NOMO-1 (cell line): Measurements from ENCODE around the gene TACR3.
"Not testable (repeated sequence)": the region's sequence is repeated elsewhere in the genome, so short reads cannot be mapped to it uniquely, and the experiment has no call there.

Experiments
- DNase-seq, 2 experiments: peaks; one replicate each; lab custom pipeline; 2025; ENCODE audit not compliant: unreplicated experiment in 2 of 2; lab: John Stamatoyannopoulos, UW

The TACR3 gene, protein sequence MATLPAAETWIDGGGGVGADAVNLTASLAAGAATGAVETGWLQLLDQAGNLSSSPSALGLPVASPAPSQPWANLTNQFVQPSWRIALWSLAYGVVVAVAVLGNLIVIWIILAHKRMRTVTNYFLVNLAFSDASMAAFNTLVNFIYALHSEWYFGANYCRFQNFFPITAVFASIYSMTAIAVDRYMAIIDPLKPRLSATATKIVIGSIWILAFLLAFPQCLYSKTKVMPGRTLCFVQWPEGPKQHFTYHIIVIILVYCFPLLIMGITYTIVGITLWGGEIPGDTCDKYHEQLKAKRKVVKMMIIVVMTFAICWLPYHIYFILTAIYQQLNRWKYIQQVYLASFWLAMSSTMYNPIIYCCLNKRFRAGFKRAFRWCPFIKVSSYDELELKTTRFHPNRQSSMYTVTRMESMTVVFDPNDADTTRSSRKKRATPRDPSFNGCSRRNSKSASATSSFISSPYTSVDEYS

DNA sequence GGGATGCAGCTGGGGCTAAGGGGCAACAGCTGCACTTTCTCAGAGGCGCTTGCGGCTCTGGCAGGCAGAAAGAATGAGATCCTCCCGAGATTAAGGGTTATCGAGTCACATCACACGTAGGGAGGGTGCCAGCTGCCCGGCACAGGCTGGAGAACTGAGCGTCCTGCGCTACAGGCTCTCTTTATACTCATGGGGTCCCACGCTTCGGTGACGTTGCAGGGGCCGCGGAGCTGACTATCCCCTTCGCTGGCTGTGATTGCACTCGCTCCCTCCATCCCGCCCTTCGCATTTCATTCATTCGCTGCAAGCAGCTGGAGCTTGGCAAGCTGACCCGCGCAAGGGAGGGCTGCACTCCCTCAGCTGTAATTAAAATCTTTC is at the start of gene TACR3:
TSS of gene TACR3 (minus strand) at position 156 of the 378 bp plus-strand sequence. CDS start 310 bp downstream, outside the sequence.
- no peak for DNase-seq

DNA sequence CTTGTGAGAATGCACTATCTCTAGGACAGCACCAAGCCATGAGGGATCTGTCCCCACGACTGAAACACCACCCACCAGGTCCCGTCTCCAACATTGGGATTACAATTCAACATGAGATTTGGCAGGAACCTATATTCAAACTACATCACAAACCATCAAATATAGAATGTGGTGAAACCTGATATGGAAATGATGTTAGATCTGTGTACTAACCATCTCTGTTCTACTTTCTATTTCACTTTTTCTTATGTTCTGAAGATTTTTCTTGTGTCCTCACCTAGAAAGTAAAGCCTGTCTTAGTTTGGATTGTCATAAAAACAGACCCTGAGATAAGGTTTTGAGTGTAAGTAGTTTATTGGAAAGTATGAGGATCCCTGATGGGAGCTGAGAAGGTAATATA is 37.8 kb upstream of the TACR3 start:
- DNase-seq = no peak

DNA sequence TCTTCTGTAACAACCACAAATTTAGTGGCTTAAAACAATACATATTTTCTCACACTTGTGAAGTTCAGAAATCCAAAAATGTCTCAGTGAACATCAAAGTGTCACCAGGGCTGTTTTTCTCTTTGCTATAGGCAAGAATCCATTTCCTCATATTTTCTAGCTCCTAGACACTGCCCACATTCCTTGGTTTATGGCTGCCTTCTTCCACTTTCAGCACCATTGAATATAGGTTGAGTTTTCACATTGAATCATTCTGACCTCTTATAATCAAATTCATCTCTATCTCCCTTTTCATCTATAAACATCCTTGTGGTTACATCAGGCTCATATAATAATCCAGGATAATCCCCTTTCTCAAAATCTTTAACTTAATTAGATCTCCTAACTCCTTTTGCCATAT is 37.0 kb upstream of the TACR3 start:
- DNase-seq = no peak

DNA sequence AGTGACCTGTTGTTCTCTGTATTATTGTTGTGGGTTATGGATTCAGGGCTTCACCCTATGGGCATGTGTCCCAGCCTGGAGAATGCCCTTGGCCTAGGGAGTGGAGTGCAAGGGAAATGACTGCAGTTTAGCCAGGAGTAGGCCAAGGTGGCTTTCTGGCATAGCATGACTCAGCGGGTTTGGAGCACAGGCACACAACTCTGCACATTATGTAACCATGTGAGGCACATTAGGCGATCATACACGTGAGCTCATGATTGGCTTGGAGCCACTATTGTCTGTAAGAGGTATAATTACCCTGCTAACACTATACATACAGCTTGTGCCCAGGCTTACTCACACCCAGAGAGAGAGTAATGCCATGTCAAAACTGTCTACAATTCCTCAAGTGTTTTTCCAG is 35.1 kb upstream of the TACR3 start:
- no peak for DNase-seq

DNA sequence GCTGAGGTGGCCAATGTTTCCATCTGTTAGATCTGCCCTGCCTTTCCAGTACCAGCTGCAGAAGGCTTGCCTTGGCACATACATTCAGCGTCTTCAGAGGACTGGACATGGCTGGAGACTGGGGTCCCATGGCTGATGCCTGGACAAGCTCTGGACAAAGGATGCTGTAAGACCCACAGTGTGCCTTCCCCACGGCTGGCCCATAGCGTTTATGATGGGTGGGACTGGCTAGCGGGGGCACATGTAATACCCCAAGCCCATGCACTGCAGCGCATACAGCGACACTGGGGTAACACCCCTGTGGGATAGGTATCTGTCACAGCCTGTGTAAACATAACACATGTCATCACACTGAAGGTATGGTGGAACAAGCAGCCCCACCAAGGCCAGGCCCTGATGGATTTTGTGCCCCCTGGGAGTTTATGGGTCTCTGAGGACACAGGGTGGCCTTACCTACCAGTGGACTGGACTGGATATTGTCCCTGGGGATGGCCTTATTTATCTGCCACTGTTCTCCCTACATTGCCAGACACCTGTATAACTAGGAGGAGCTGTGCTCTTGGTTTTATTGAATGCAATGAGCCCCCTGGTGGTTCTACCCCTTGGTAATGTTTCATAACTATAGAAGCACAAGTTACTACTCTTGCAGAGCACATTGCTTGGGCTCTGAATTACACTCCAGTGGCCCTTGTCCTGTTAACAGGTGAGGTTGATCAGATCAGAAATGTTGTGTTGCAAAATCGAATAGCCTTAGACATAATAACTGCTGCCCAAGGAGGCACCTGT is 34.3 kb upstream of the TACR3 start:
- no peak for DNase-seq

DNA sequence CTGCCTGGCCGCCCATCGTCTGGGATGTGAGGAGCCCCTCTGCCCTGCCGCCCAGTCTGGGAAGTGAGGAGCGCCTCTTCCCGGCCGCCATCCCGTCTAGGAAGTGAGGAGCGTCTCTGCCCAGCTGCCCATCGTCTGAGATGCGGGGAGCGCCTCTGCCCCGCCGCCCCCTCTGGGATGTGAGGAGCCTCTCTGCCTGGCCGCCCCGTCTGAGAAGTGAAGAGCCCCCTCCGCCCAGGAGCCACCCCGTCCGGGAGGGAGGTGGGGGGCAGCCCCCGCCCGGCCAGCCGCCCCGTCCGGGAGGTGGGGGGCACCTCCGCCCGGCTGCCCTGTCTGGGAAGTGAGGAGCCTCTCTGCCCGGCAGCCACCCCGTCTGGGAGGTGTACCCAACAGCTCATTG is 3.4 kb upstream of the TACR3 start:
- DNase-seq = not testable (repeated sequence)

DNA sequence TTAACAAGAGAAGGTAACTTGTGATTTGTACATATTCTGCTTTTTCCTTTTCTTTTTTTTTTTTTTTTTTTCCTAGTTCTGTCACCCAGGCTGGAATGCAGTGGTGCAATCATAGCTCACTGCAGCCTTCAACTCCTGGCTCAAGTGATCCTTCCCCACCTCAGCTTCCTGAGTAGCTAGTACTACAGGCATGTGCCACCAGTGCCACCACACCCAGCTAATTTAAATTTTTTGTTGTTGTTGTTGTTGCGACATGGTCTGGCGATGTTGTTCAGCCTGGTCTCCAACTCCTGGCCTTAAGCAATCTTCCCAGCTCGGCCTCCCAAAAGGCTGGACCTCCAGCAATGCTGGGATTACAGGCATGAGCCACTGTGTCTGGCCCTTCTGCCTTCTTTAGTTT is 1.5 kb upstream of the TACR3 start:
- DNase-seq = no peak

DNA sequence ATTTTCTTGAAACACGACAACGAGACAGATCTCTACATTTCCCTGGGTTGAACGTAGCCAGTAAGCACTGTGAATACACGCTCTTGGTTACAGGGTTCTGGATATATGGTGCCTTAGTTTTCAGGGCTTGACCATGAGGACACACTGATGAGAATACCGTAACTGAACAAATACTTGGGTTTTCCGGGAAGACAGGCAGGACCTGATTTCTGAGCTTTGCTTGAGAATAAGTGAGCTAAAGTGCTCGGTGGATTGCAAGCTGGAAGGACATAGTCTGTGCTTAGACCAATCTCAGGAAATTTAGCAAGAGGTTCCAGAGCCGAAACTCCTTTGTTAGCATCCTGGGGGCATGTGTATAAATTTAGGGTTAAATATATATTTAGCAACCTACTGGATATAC is 876 bp upstream of the TACR3 start:
- no peak for DNase-seq

DNA sequence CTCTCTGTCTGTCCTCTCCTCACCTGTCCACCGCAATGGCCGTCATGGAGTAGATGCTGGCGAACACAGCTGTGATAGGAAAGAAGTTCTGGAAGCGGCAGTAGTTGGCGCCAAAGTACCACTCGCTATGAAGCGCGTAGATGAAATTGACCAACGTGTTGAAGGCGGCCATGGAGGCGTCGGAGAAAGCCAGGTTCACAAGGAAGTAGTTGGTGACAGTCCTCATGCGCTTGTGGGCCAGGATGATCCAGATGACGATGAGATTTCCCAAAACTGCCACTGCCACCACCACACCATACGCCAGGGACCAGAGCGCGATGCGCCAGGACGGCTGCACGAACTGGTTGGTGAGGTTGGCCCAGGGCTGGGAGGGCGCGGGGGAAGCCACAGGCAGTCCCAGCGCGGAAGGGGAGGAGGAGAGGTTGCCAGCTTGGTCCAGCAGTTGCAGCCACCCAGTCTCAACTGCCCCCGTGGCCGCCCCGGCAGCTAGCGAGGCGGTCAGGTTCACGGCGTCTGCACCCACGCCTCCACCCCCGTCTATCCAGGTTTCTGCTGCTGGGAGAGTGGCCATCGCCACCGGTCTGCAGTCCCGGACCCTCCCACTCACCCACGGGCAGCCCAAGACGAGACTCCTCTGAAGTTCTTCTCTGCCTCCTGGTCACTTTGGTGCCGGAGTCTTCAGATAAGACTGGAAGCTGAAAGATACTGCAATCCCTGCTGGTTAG is 518 bp downstream of the TACR3 start:
- no peak for DNase-seq

DNA sequence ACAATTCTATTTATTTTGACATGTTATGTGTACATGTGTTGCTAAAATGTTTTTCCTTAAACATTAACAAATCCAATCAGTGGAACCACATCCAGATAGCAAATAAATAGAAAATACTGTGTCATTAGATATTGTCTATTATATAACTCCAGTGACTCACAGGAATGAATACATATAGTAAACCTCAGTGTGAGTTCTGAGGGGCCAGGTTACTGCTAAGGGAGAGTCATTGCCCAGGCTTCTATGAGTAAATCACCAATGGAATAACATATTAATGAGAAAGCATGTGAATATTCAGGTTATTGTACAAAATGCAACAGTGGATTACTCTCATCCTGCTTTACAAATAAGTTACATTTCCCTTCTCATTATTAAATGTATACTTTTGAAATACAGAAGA is 27.2 kb downstream of the TACR3 start:
- DNase-seq = no peak

DNA sequence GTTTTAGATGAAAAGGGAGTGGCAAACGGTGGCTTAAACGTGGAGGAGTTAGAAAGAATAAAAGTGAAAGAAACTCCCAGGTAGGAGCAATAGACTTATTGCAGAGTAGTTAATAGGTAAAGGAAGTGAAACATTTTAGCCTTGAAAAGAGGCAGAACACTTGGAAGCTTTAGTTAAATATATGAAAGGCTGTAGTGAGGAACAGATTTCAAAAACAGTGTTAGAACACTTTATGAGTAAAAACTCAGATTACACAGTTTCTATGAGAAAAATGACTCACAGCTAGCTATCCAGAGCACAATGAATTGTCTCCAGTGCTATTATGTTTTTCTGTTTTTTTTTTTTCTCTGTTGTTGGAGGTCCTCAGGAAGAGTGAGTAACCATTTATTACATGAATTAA is 45.8 kb downstream of the TACR3 start:
- no peak for DNase-seq

DNA sequence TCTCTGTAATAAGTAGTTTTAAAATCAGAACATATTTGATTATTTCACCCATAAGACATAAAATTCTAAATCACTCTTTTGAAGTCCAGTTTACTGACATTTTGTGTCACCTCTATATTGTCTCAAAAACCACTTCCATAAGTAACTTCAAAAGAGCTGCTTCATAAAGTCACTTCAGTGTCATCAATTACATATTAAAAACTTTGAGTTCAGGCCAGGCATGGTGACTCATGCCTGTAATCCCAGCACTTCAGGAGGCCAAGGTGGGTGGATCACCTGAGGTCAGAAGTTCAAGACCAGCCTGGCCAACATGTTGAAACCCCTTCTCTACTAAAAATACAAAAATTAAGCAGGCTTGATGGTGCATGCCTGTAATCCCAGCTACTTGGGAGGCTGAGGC is 53.0 kb downstream of the TACR3 start:
- not testable (repeated sequence) for DNase-seq

DNA sequence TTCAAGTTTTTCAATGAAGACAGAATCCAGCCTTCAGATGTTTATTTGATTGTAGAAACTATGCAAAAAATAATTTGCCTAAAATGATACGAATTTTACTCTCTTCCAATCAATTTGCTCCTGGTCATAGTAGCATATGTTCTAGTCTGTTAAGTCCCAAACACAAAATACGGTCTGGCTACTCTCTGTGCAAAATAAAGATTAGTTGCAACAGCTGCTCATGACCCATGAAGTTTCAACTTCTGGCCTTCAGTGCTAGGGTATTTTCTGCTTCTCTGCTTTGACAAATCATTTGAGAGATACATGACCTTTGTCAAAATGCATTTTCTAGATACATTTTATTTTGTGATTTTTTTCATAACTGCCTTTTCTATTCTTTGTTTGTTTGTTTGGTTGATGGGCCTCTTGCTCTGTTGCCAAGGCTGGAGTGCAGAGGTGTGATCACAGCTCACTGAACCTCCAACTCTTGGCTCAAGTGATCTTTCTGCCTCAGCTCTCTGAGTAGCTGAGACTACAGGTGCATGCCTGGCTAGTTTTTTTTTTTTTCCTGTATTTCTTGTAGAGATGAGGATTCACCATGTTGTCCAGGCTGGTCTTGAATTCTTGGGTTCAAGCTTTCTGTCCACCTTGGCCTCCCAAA is 55.2 kb downstream of the TACR3 start:
- DNase-seq = no peak

DNA sequence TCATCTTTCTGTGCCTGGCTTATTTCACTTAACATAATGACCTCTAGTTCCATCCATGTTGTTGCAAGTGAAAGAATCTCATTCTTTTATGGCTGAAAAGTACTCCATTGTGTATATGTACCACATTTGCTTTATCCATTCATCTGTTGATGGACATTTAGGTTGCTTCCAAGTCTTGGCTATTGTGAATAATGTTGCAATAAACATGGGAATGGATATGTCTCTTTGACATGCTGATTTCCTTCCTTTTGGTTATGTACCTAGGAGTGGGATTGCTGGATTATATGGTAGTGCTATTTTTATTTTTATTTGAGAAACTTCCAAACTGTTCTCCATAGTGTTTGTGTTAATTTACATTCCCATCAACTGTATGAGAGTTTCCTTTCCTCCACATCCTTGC is 71.2 kb downstream of the TACR3 start:
- no peak for DNase-seq

DNA sequence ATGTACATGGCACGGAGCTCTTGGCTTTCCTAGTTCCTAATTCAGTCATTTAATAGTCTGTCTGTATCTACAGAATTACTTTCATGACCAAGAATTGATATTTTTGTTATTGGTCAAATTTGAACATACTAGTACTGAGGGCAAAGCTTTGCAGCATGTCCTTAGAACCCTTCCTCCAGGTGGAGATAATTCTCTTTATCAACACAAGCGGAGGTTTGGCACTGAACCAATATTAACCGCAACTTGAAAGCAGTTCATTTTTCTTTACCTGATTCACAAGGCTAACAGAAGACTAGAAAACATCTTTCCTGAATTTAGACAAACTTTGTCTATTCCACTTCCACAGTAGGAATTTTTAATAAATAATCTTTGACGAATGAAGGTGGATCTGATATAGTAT is 73.8 kb downstream of the TACR3 start:
- DNase-seq = no peak

DNA sequence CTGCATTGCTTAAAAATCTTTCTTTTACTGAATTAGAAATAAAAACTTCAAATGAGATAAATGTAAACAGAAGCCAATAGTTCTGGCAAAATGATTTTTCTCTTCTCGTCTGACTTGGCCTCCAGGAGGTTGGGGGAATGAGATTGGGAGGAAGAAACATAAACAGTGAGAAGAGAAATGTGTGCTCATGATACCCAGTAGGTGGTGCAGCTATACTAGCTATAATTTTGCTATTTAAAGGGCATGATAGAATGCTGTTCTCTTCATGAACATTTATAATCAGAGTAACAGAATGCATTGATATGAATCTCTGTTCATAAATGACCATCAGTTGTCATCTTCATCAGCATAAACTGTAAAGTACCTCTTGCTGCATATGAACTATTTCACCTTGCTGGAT is 85.5 kb downstream of the TACR3 start:
- DNase-seq = no peak

DNA sequence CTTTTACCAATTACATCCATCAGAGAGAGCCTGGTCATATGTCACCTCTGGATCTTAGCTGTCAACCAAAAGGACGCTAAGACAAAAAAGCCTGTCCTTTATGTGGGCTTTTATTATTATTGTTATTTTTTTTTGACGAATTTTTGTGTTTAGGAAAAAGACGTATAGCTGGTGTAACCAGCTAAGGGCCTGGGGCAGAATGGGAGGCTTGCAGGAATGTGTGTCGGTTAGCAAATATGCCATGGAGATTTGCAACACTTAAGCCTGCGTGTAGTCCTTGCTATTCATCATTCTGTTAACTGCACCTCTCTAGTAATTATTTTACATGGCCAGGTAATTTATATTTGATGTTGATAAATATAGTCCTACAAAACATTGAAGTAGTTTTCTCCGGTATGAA is 93.5 kb downstream of the TACR3 start:
- no peak for DNase-seq

DNA sequence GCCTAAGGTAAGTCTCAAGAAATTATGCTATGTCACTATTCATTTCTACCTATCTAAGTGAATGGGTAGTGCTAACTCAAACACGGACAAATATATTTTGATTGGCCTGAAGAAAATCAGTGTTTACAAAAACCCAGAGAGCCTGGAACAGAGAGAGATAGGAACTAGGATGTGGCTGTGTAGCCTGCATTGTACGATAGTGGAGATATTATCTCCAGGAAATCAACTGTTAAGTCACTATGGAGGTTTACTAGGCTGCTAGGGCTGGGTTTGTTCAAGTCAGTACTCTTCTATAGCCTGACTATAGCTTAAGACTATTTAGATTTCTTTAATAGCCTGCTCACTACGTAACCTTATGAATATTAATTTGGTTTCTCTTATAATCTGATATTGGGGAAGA is 127.9 kb downstream of the TACR3 start:
- no peak for DNase-seq

DNA sequence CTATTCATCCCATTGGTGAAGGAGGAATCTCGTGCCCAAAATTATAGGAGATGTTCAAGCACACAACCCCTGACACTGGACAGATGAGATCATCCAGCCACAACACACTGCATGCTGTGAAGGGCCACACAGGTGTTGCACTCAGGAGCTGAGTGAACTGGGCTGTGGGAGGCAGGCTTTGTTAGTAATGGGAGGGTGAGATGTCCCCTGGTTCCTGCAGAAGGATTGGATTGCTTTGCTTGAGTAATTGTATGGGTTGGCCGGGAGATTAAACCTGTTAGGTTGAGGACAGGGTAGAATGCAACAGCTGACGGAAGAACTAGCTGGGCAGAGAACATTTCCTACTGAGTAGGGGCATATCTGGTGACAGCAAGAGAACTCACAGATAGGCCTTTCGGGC is 152.2 kb downstream of the TACR3 start:
- DNase-seq = no peak

DNA sequence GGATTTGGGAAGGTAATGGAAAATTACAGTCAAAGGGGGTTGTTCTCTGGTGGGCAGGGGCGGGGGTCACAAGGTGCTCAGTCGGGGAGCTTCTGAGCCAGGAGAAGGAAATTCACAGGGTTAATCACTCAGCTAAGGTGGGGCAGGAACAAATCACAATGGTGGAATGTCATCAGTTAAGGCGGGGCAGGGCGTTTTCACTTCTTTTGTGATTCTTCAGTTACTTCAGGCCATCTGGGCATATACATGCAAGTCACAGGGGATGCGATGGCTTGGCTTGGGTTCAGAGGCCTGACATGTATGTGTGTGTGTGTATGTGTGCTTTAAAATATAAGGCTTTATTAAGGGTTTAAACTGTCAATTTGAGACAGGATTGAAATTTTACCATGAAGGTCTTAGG is 160.6 kb downstream of the TACR3 start:
- not testable (repeated sequence) for DNase-seq
